HEK293 (cell line): Measurements from ENCODE around the gene FRMPD4.

ENCODE experiments used
- CTCF ChIP-seq: fragments of 450-650 bp; formaldehyde crosslinking; IDR thresholded peaks from 2 replicates; pipeline ENCODE4 v1.5.1; 2016; ENCODE audit warnings: missing biosample characterization, missing genetic modification characterization
- EGR2 ChIP-seq: fragments of 450-650 bp; formaldehyde crosslinking; IDR thresholded peaks from 2 replicates; pipeline ENCODE4 v1.5.1; 2016; ENCODE audit warnings: low read depth, missing biosample characterization, missing genetic modification characterization
- MEIS1 ChIP-seq: sonication (generic); formaldehyde crosslinking; IDR thresholded peaks from 2 replicates; pipeline ENCODE4 v1.8.1; 2022; ENCODE audit warnings: missing genetic modification reagents, mild to moderate bottlenecking, borderline replicate concordance
- MYNN ChIP-seq: fragments of 450-650 bp; formaldehyde crosslinking; IDR thresholded peaks from 2 replicates; pipeline ENCODE4 v1.5.1; 2016; ENCODE audit warnings: missing biosample characterization, missing genetic modification characterization, borderline replicate concordance
- SP2 ChIP-seq: fragments of 450-650 bp; formaldehyde crosslinking; IDR thresholded peaks from 2 replicates; pipeline ENCODE4 v1.5.1; 2016; ENCODE audit warnings: missing biosample characterization, missing genetic modification characterization
- ZBTB48 ChIP-seq: fragments of 450-650 bp; formaldehyde crosslinking; IDR thresholded peaks from 2 replicates; pipeline ENCODE4 v1.5.1; 2016; ENCODE audit warnings: missing biosample characterization, missing genetic modification characterization
- ZNF366 ChIP-seq: fragments of 450-650 bp; formaldehyde crosslinking; conservative IDR thresholded peaks from 2 replicates; pipeline ENCODE4 v1.5.1; 2016; ENCODE audit warnings: missing biosample characterization, missing genetic modification characterization
- ZNF513 ChIP-seq: fragments of 450-650 bp; IDR thresholded peaks from 2 replicates; pipeline ENCODE4 v1.5.1; 2018; ENCODE audit warnings: missing biosample characterization, missing genetic modification characterization
- ZNF664 ChIP-seq: fragments of 450-650 bp; formaldehyde crosslinking; IDR thresholded peaks from 2 replicates; pipeline ENCODE4 v1.5.1; 2016; ENCODE audit warnings: missing biosample characterization, missing genetic modification characterization
- TF ChIP-seq, protein P1 (sequence below): fragments of 450-650 bp; formaldehyde crosslinking; IDR thresholded peaks from 2 replicates; pipeline ENCODE4 v1.5.1; 2017; ENCODE audit warnings: missing biosample characterization, missing genetic modification characterization

GRCh38 chrX:12396584-12396983 lies 258.3 kb downstream of the FRMPD4 start:
- TF ChIP-seq CTCF (tag by site-specific recombination): no peak
- TF ChIP-seq MYNN (tag by site-specific recombination): no peak
- TF ChIP-seq ZNF664 (tag by site-specific recombination): no peak
- TF ChIP-seq, protein P1, sequence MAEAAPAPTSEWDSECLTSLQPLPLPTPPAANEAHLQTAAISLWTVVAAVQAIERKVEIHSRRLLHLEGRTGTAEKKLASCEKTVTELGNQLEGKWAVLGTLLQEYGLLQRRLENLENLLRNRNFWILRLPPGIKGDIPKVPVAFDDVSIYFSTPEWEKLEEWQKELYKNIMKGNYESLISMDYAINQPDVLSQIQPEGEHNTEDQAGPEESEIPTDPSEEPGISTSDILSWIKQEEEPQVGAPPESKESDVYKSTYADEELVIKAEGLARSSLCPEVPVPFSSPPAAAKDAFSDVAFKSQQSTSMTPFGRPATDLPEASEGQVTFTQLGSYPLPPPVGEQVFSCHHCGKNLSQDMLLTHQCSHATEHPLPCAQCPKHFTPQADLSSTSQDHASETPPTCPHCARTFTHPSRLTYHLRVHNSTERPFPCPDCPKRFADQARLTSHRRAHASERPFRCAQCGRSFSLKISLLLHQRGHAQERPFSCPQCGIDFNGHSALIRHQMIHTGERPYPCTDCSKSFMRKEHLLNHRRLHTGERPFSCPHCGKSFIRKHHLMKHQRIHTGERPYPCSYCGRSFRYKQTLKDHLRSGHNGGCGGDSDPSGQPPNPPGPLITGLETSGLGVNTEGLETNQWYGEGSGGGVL: no peak
- TF ChIP-seq SP2 (tag by site-specific recombination): no peak
- TF ChIP-seq ZNF513: no peak
- TF ChIP-seq MEIS1 (CRISPR knock-in tag): no peak
- no peak for TF ChIP-seq ZNF366 (tag by site-specific recombination)
- no peak for TF ChIP-seq ZBTB48
- TF ChIP-seq EGR2 (tag by site-specific recombination): no peak
